Embryonic facial prominence (tissue), 1 donor: ENCODE data around the gene ACBD5.
"Not testable (repeated sequence)": the region's sequence is repeated elsewhere in the genome, so short reads cannot be mapped to it uniquely, and the experiment has no call there.

Experiments used
- DNase-seq: peaks from one replicate; pipeline ENCODE4 v3.0.0-alpha.2; 2016; ENCODE audit errors: extremely low spot score

ACBD5 gene

GRCh38 chr10:27240212-27241009 is at the start of gene ACBD5:
ACBD5 (minus strand) TSS chr10:27240797; CDS start chr10:27240688, 109 bp downstream.
- DNase-seq: peak; percentile 18

DNA sequence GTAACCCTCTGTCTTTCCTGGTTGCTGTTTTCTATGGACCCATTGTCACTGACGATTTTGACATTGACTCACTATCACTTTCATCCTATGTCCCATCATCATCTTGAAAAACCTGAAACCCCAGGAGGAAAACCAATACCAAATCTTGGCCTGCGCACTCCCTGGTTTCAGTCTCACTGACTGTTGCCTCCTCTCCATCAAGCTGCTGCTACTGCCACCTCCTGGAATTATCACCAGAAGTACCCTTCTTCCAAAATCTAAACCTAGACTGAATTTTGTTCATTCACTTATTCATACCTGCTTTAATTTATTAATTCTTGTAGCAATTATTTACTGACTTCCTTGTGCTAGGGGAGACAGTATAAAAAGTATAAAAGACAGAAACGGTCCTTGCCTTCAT is 44.5 kb upstream of the ACBD5 start:
- DNase-seq: no peak

DNA sequence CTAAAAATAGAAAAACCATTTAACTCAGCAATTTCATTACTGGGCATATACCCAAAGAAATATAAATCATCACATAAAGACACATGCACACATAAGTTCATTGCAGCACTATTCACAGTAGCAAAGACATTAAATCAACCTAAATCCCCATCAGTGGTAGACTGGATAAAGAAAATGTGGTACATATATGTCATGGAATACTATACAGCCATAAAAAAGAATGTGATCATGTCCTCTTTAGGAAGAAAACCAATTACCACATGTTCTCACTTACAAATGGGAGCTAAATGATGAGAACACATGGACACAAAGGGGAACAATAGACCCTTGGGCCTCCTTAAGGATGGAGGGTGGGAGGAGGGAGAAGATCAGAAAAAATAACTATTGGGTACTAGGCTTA is 36.0 kb upstream of the ACBD5 start:
- DNase-seq: no peak

GRCh38 chr10:27266025-27266424 is 25.4 kb upstream of the ACBD5 start:
- not testable (repeated sequence) for DNase-seq

DNA sequence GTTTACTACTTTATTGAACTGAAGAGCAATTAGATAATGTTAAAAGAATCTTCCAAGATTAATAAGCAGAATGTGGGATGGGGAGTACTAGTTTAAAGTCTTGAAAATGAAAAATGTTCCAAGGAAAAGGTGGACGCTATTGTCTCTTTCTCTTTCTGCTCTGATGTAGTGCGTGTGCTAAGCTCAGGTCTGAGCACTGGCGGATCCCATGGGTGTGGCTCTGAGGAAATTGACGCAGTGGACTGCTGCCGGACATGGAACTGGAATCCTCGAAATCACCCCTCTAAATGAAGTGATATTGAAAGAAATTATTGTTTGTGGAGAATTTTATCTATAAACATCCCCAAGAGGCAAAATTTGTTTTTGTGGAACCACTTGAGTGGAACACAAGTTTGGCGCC is 22.2 kb upstream of the ACBD5 start:
- not testable (repeated sequence) for DNase-seq

GRCh38 chr10:27258838-27259812 is 18.5 kb upstream of the ACBD5 start:
- no peak for DNase-seq

DNA sequence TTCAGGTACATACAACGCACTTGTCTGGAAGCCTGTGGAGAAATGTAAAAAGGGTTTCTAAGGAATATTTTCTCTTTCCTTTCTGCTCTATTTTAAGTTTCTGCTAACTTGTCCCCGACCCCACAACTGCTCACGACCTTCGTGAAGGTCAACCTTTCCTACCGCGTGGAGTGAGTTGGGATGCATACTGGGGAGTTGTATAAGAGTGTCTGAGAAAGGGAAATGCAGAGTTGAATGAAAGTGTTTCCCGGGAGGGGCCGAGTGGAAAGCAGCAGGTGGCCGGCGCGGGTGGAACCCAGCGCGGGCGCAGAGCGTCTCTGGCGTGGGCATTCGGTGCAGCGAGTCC is 17.9 kb upstream of the ACBD5 start:
- no peak for DNase-seq

DNA sequence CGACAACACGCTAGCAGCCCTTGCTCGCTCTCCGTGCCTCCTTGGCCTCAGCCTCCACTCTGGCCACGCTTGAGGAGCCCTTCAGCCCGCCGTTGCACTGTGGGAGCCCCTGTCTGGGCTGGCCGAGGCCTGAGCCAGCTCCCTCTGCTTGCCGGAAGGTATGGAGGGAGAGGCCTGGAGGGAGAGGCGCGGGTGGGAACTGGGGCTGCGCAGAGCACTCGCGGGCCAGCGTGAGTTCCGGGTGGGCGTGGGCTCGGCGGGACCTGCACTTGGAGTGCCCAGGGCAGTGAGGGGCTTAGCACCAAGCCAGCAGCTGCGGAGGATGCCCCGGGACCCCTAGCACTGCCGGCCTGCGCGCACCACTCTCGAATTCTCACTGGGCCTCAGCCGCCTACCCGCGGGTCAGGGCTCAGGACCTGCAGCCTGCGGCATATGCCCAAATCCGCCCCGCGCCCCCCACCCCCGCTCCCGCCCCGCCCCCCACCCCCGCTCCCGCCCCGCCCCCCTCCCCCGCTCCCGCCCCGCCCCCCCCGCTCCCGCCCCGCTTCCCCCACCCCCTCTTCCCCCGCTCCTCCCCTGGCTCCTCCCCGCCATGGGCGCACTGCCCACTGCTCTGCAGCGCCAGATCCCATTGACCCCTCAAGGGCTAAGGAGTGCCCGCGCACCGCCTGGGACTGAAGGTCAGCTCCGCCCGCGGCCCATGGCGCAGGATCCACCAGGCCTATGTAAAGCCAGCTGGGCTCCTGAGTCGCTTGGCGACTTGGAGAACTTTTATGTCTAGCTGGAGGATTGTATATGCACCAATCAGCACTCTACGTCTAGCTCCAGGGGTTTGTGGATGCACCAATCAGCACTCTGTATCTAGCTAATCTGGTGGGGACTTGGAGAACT is 15.9 kb upstream of the ACBD5 start:
- no peak for DNase-seq

DNA sequence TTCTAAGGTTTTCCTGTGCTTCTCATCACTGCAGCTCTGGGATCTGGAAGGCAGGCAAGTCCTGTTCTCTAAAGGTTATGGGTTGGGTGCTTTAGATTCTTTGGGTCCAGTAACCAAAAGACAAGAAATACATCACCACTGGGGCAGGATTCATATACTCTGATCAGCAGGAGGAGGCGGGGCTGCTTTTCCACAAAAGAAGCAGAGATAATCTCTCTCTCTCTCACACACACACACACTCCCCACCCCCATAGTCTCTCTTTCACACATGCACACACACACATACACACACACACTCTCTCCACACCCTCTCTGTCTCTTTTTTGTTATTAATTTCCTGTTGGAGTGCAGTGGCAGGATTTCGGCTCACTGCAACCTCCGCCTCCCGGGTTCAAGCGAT is 13.0 kb upstream of the ACBD5 start:
- DNase-seq: no peak

DNA sequence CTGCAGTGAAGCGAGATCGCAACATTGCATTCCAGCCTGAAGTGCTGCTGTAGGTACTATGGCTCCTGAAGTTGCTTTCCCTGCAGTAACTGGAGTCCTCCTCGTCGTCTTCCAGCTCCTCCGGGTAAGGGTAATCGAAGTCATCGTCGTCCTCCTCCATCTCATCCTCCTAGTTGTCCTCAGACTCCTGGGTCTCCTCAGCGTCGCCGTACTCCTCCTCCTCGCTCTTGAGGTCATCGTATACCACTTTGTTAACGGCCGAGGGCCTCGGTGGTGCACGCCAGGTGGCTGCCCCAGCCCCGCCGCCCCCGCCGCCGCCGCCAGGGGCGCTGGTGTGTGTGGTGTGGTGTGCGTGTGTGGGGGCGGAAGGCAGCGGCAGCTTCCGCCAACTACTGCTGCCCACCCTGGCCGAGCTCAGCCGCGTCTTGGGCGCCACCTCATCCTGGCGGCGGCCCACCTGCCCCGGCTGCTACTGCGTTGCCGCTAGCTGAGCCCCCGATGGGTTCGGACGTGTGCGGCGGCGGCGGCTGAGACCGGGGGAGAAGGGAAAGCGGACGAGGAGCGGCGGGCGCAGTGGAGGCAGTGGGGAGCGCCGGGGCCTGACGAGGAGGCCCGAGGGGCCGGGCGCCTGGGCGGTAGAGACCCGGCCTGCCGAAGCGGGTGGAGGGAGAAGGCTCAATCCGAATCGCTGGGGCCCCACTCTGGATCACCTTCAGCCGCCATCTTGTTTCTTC is 11.8 kb upstream of the ACBD5 start:
- DNase-seq: no peak

- DNase-seq: no peak
Measured at GRCh38 chr10:27251554-27251953, 11.0 kb upstream of the ACBD5 start.

DNA sequence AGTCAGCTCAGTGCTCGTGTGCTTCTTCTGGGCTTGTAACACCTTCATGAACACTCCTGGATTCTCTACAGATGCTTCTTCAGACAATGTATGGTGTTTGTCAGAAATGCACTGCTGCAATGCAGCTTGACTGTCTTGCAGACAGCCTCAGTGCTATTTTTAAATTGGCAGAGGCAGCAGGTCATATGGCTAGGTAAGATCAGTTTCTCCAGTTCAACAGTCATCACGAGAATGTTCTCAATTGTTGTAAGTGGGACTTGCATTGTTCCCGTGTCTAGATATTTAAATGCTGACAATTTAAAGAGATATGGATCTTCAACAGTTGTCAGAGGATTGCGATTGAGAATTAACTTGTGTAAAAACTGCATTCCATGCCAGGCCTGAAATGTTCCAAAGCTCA is 7.6 kb upstream of the ACBD5 start:
- DNase-seq: no peak

DNA sequence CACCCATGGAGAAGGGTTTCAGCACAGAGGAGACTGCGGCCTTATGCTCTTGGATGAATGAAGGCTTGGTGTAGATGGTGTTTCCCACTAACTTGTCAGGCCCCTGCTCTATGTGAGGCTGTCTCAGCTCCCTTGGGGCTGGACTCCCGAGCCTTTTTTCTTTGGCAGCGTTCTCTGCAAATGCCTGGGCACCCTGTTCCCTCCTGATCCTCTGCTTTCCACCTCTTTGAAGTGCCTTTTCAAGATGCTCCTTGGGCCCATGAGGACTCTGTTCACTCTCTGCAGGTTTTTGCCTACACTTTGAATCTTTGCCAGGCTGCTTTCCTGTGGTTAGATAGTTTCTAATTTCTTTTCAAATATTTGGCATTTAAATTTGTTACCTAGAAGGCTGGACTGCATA is 6.8 kb upstream of the ACBD5 start:
- DNase-seq: no peak

GRCh38 chr10:27247006-27247405 is 6.4 kb upstream of the ACBD5 start:
- DNase-seq: no peak

DNA sequence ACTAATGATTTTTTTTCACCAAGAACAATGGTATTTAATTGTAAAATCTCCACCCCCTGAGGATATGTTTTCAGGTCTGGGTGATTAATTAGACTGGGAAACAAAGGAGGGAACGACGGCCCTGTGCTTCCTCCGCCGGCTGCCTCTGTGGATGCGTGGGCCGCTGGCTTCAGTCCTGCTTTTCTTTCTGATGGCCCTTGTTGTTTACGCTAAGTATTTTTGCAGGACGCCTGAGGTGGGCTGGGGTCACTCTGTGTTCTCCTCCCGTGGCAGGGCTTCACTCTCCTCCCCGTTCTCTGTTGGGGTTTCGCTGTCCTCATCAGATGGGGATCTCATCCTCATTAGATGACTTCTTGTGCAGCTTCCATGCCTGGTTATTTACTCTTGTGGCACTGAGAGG is 5.2 kb upstream of the ACBD5 start:
- DNase-seq: no peak

DNA sequence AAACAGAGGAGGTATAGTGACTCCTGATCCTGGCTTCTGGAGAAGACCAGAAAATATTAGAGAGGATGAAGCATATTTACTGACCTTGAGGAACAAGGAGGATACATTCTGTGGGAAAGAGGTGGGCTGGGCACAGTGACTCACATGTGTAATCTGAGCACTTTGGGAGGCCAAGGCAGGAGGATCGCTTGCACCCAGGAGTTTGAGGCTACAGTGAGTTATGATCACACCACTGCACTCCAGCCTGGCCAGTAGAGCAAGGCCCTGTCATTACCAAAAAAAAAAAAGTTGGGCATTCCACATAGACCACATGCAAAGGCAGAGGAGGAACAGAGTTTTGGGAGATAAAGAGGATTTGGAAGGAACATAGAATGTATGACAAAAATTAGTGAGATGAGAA is 4.4 kb upstream of the ACBD5 start:
- DNase-seq: no peak

GRCh38 chr10:27242951-27243551 is 2.5 kb upstream of the ACBD5 start:
- no peak for DNase-seq

DNA sequence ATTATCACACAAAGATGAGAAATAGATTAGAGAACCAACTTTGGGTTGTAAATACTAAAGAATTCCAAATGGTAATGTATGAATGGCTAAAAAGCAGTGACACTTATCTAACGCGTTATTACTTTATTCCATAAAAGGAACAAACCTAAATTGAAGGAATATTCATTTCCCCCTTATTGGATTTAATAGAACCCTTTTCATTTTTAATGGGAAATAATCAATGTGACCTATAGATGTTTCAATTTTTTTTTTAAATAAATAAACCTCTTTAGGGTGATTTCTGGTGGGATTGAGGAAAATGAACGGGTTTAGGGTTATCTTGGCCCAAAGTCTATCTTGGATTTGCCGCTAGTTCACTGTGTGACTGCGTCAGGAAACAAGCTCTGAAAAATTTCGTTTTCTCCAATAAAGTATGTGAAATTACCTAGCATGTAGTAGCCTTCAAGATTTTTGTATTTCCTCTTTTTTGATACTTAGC is 1.9 kb upstream of the ACBD5 start:
- no peak for DNase-seq

GRCh38 chr10:27241652-27242472 is 1.3 kb upstream of the ACBD5 start:
- peak; percentile 92 for DNase-seq
